ENCODE data around the gene CSTF1.

Gene CSTF1

GRCh38 chr20:56423211-56423610 lies 30.8 kb downstream of the CSTF1 start:
- no peak overlapping the region for H3K9ac ChIP-seq (ENCODE audit: low read length in 5 of 5)
- H3K4me1 ChIP-seq (ENCODE audit: control insufficient read depth in 5 of 5, insufficient read depth in 5 of 5, low read length in 5 of 5) = peaks cover 0 to 24% (median 14%) of the 10 kb centered on the region in 5 donors
- no peak overlapping the region for H3K4me3 ChIP-seq (ENCODE audit: low read depth in 1 of 5, low read length in 5 of 5)
- no peaks in the 10 kb centered on the region for H3K36me3 ChIP-seq (ENCODE audit: control insufficient read depth in 5 of 5, insufficient read depth in 5 of 5, low read length in 5 of 5)
- H3K9me3 ChIP-seq (ENCODE audit: control insufficient read depth in 5 of 5, low read length in 5 of 5) = no peaks in the 10 kb centered on the region
- H3K27ac ChIP-seq (ENCODE audit: low read depth, low read length) = no peak overlapping the region
- no peaks in the 10 kb centered on the region for H3K27me3 ChIP-seq (ENCODE audit: control insufficient read depth in 5 of 5, insufficient read depth in 4 of 5, low read length in 5 of 5)

GRCh38 chr20:56423886-56424285 lies 31.4 kb downstream of the CSTF1 start:
- H3K27me3 ChIP-seq (ENCODE audit: control insufficient read depth in 5 of 5, insufficient read depth in 4 of 5, low read length in 5 of 5) = no peaks in the 10 kb centered on the region
- H3K9me3 ChIP-seq (ENCODE audit: control insufficient read depth in 5 of 5, low read length in 5 of 5) = no peaks in the 10 kb centered on the region
- no peak overlapping the region for H3K4me3 ChIP-seq (ENCODE audit: low read depth in 1 of 5, low read length in 5 of 5)
- no peak overlapping the region for H3K27ac ChIP-seq (ENCODE audit: low read depth, low read length)
- H3K4me1 ChIP-seq (ENCODE audit: control insufficient read depth in 5 of 5, insufficient read depth in 5 of 5, low read length in 5 of 5) = peaks cover 0 to 26% (median 10%) of the 10 kb centered on the region in 5 donors
- no peak overlapping the region for H3K9ac ChIP-seq (ENCODE audit: low read length in 5 of 5)
- no peaks in the 10 kb centered on the region for H3K36me3 ChIP-seq (ENCODE audit: control insufficient read depth in 5 of 5, insufficient read depth in 5 of 5, low read length in 5 of 5)

GRCh38 chr20:56424931-56425330 lies 32.5 kb downstream of the CSTF1 start:
- no peaks in the 10 kb centered on the region for H3K27me3 ChIP-seq (ENCODE audit: control insufficient read depth in 5 of 5, insufficient read depth in 4 of 5, low read length in 5 of 5)
- H3K4me1 ChIP-seq (ENCODE audit: control insufficient read depth in 5 of 5, insufficient read depth in 5 of 5, low read length in 5 of 5) = peaks cover 0 to 30% (median 16%) of the 10 kb centered on the region in 5 donors
- no peaks in the 10 kb centered on the region for H3K36me3 ChIP-seq (ENCODE audit: control insufficient read depth in 5 of 5, insufficient read depth in 5 of 5, low read length in 5 of 5)
- H3K9me3 ChIP-seq (ENCODE audit: control insufficient read depth in 5 of 5, low read length in 5 of 5) = no peaks in the 10 kb centered on the region
- no peak overlapping the region for H3K9ac ChIP-seq (ENCODE audit: low read length in 5 of 5)
- H3K4me3 ChIP-seq (ENCODE audit: low read depth in 1 of 5, low read length in 5 of 5) = no peak overlapping the region
- no peak overlapping the region for H3K27ac ChIP-seq (ENCODE audit: low read depth, low read length)

GRCh38 chr20:56426026-56426425 lies 33.6 kb downstream of the CSTF1 start:
- Histone ChIP-seq H3K9me3 (ENCODE audit: control insufficient read depth in 5 of 5, low read length in 5 of 5) (no peaks in the 10 kb centered on the region), H3K4me3 (ENCODE audit: low read depth in 1 of 5, low read length in 5 of 5) (no peak overlapping the region), H3K9ac (ENCODE audit: low read length in 5 of 5) (no peak overlapping the region), H3K27ac (ENCODE audit: low read depth, low read length) (no peak overlapping the region), H3K36me3 (ENCODE audit: control insufficient read depth in 5 of 5, insufficient read depth in 5 of 5, low read length in 5 of 5) (no peaks in the 10 kb centered on the region), H3K4me1 (ENCODE audit: control insufficient read depth in 5 of 5, insufficient read depth in 5 of 5, low read length in 5 of 5) (peaks cover 0 to 33% (median 19%) of the 10 kb centered on the region in 5 donors), H3K27me3 (ENCODE audit: control insufficient read depth in 5 of 5, insufficient read depth in 4 of 5, low read length in 5 of 5) (no peaks in the 10 kb centered on the region)

GRCh38 chr20:56426926-56427325 lies 34.5 kb downstream of the CSTF1 start:
- H3K9me3 ChIP-seq (ENCODE audit: control insufficient read depth in 5 of 5, low read length in 5 of 5) = no peaks in the 10 kb centered on the region

GRCh38 chr20:56427797-56428196 lies 35.4 kb downstream of the CSTF1 start:
- Histone ChIP-seq H3K36me3 (ENCODE audit: control insufficient read depth in 5 of 5, insufficient read depth in 5 of 5, low read length in 5 of 5) (no peaks in the 10 kb centered on the region), H3K9ac (ENCODE audit: low read length in 5 of 5) (no peak overlapping the region), H3K4me1 (ENCODE audit: control insufficient read depth in 5 of 5, insufficient read depth in 5 of 5, low read length in 5 of 5) (peaks cover 0 to 22% (median 9%) of the 10 kb centered on the region in 5 donors), H3K27me3 (ENCODE audit: control insufficient read depth in 5 of 5, insufficient read depth in 4 of 5, low read length in 5 of 5) (no peaks in the 10 kb centered on the region), H3K27ac (ENCODE audit: low read depth, low read length) (no peak overlapping the region), H3K9me3 (ENCODE audit: control insufficient read depth in 5 of 5, low read length in 5 of 5) (no peaks in the 10 kb centered on the region), H3K4me3 (ENCODE audit: low read depth in 1 of 5, low read length in 5 of 5) (no peak overlapping the region)

More at GRCh38 chr20:56426926-56427325, 34.5 kb downstream of the CSTF1 start:
- Histone ChIP-seq H3K27me3 (ENCODE audit: control insufficient read depth in 5 of 5, insufficient read depth in 4 of 5, low read length in 5 of 5) (no peaks in the 10 kb centered on the region), H3K27ac (ENCODE audit: low read depth, low read length) (no peak overlapping the region), H3K9ac (ENCODE audit: low read length in 5 of 5) (no peak overlapping the region), H3K4me3 (ENCODE audit: low read depth in 1 of 5, low read length in 5 of 5) (no peak overlapping the region), H3K36me3 (ENCODE audit: control insufficient read depth in 5 of 5, insufficient read depth in 5 of 5, low read length in 5 of 5) (no peaks in the 10 kb centered on the region), H3K4me1 (ENCODE audit: control insufficient read depth in 5 of 5, insufficient read depth in 5 of 5, low read length in 5 of 5) (peaks cover 0 to 29% (median 17%) of the 10 kb centered on the region in 5 donors)

- Histone ChIP-seq H3K36me3 (ENCODE audit: control insufficient read depth in 5 of 5, insufficient read depth in 5 of 5, low read length in 5 of 5) (no peaks in the 10 kb centered on the region), H3K27ac (ENCODE audit: low read depth, low read length) (no peak overlapping the region), H3K9me3 (ENCODE audit: control insufficient read depth in 5 of 5, low read length in 5 of 5) (no peaks in the 10 kb centered on the region), H3K27me3 (ENCODE audit: control insufficient read depth in 5 of 5, insufficient read depth in 4 of 5, low read length in 5 of 5) (peaks cover 0 to 3% (median 0%) of the 10 kb centered on the region in 5 donors), H3K9ac (ENCODE audit: low read length in 5 of 5) (no peak overlapping the region), H3K4me3 (ENCODE audit: low read depth in 1 of 5, low read length in 5 of 5) (no peak overlapping the region), H3K4me1 (ENCODE audit: control insufficient read depth in 5 of 5, insufficient read depth in 5 of 5, low read length in 5 of 5) (peaks cover 0 to 18% (median 9%) of the 10 kb centered on the region in 5 donors)
These were observed 36.0 kb downstream of the CSTF1 start for GRCh38 chr20:56428410-56428809.

GRCh38 chr20:56428881-56429280 lies 36.4 kb downstream of the CSTF1 start:
- Histone ChIP-seq H3K9ac (ENCODE audit: low read length in 5 of 5) (no peak overlapping the region), H3K4me3 (ENCODE audit: low read depth in 1 of 5, low read length in 5 of 5) (no peak overlapping the region), H3K4me1 (ENCODE audit: control insufficient read depth in 5 of 5, insufficient read depth in 5 of 5, low read length in 5 of 5) (peaks cover 0 to 18% (median 9%) of the 10 kb centered on the region in 5 donors), H3K36me3 (ENCODE audit: control insufficient read depth in 5 of 5, insufficient read depth in 5 of 5, low read length in 5 of 5) (no peaks in the 10 kb centered on the region), H3K27me3 (ENCODE audit: control insufficient read depth in 5 of 5, insufficient read depth in 4 of 5, low read length in 5 of 5) (peaks cover 0 to 3% (median 0%) of the 10 kb centered on the region in 5 donors), H3K27ac (ENCODE audit: low read depth, low read length) (no peak overlapping the region), H3K9me3 (ENCODE audit: control insufficient read depth in 5 of 5, low read length in 5 of 5) (no peaks in the 10 kb centered on the region)

- H3K27ac ChIP-seq (ENCODE audit: low read depth, low read length) = no peak overlapping the region
These were observed 37.1 kb downstream of the CSTF1 start for GRCh38 chr20:56429502-56429901.

GRCh38 chr20:56429941-56430340 lies 37.5 kb downstream of the CSTF1 start:
- no peak overlapping the region for H3K4me3 ChIP-seq (ENCODE audit: low read depth in 1 of 5, low read length in 5 of 5)
- no peak overlapping the region for H3K27ac ChIP-seq (ENCODE audit: low read depth, low read length)
- H3K27me3 ChIP-seq (ENCODE audit: control insufficient read depth in 5 of 5, insufficient read depth in 4 of 5, low read length in 5 of 5) = peaks cover 0 to 3% (median 0%) of the 10 kb centered on the region in 5 donors
- H3K9ac ChIP-seq (ENCODE audit: low read length in 5 of 5) = no peak overlapping the region
- no peaks in the 10 kb centered on the region for H3K36me3 ChIP-seq (ENCODE audit: control insufficient read depth in 5 of 5, insufficient read depth in 5 of 5, low read length in 5 of 5)
- peaks cover 0 to 18% (median 9%) of the 10 kb centered on the region in 5 donors for H3K4me1 ChIP-seq (ENCODE audit: control insufficient read depth in 5 of 5, insufficient read depth in 5 of 5, low read length in 5 of 5)
- no peaks in the 10 kb centered on the region for H3K9me3 ChIP-seq (ENCODE audit: control insufficient read depth in 5 of 5, low read length in 5 of 5)

More at GRCh38 chr20:56429502-56429901, 37.1 kb downstream of the CSTF1 start:
- H3K27me3 ChIP-seq (ENCODE audit: control insufficient read depth in 5 of 5, insufficient read depth in 4 of 5, low read length in 5 of 5) = peaks cover 0 to 3% (median 0%) of the 10 kb centered on the region in 5 donors
- H3K9ac ChIP-seq (ENCODE audit: low read length in 5 of 5) = no peak overlapping the region
- peaks cover 0 to 18% (median 9%) of the 10 kb centered on the region in 5 donors for H3K4me1 ChIP-seq (ENCODE audit: control insufficient read depth in 5 of 5, insufficient read depth in 5 of 5, low read length in 5 of 5)
- no peaks in the 10 kb centered on the region for H3K36me3 ChIP-seq (ENCODE audit: control insufficient read depth in 5 of 5, insufficient read depth in 5 of 5, low read length in 5 of 5)
- H3K9me3 ChIP-seq (ENCODE audit: control insufficient read depth in 5 of 5, low read length in 5 of 5) = no peaks in the 10 kb centered on the region
- H3K4me3 ChIP-seq (ENCODE audit: low read depth in 1 of 5, low read length in 5 of 5) = no peak overlapping the region

All from subcutaneous abdominal adipose tissue (tissue), 5 donors.